Measurements from ENCODE around the gene TMOD2.

TMOD2 gene

GRCh38 chr15:51736751-51737521 lies 14.5 kb upstream of the TMOD2 start:
- DNase-seq = peak; percentile 60

- peak; percentile 71 for DNase-seq
Observed at GRCh38 chr15:51737522-51738305, 13.7 kb upstream of the TMOD2 start, which contains the start of gene LYSMD2. Gene LYSMD2 (minus strand): TSS chr15:51737655. CDS start chr15:51737622, 33 bp downstream.

- no peak for DNase-seq
Observed at GRCh38 chr15:51738553-51738952, 12.8 kb upstream of the TMOD2 start.

GRCh38 chr15:51739061-51739712 lies 12.2 kb upstream of the TMOD2 start:
- no peak for DNase-seq

- no peak for DNase-seq
Observed at GRCh38 chr15:51749307-51749706, 2.1 kb upstream of the TMOD2 start.

GRCh38 chr15:51750186-51750585 lies 1.2 kb upstream of the TMOD2 start:
- DNase-seq = no peak

- DNase-seq = no peak
Observed at GRCh38 chr15:51751697-51752683, 593 bp downstream of the TMOD2 start.

GRCh38 chr15:51752888-51753287 lies 1.5 kb downstream of the TMOD2 start:
- no peak for DNase-seq

GRCh38 chr15:51754267-51754666 lies 2.9 kb downstream of the TMOD2 start:
- no peak for DNase-seq

GRCh38 chr15:51755790-51756189 lies 4.4 kb downstream of the TMOD2 start:
- DNase-seq = no peak

- no peak for DNase-seq
Observed at GRCh38 chr15:51756482-51756881, 5.1 kb downstream of the TMOD2 start.

- no peak for DNase-seq
Observed at GRCh38 chr15:51757450-51757849, 6.1 kb downstream of the TMOD2 start.

GRCh38 chr15:51758645-51759044 lies 7.2 kb downstream of the TMOD2 start:
- no peak for DNase-seq

GRCh38 chr15:51759557-51760070 lies 8.2 kb downstream of the TMOD2 start:
- no peak for DNase-seq

GRCh38 chr15:51760805-51761204 lies 9.4 kb downstream of the TMOD2 start:
- no peak for DNase-seq

GRCh38 chr15:51765751-51766150 lies 14.4 kb downstream of the TMOD2 start:
- DNase-seq = no peak

- DNase-seq = no peak
Observed at GRCh38 chr15:51766341-51766740, 14.9 kb downstream of the TMOD2 start.

- no peak for DNase-seq
Observed at GRCh38 chr15:51768018-51768417, 16.6 kb downstream of the TMOD2 start.

GRCh38 chr15:51770902-51771301 lies 19.5 kb downstream of the TMOD2 start:
- no peak for DNase-seq

- no peak for DNase-seq
Observed at GRCh38 chr15:51771773-51772172, 20.4 kb downstream of the TMOD2 start.

GRCh38 chr15:51774916-51775315 lies 23.5 kb downstream of the TMOD2 start:
- DNase-seq = no peak

Data from CD4-positive, alpha-beta T cell treated with Interleukin-10 for 1 hour (primary cell).